RWPE2 (cell line): ENCODE data around the gene ENAH.

Experiments used
- ATAC-seq: fragments of 200-7000 bp; cut with Tn5 transposase; 3 replicates; pipeline ENCODE4 v1.9.1; 2021; ENCODE audit warnings: low read depth
- DNase-seq: peaks from one replicate; pipeline ENCODE4 v3.0.0-alpha.2; 2020; ENCODE audit warnings: low spot score
- H3K27ac ChIP-seq: fragments of 450-650 bp; 2 replicates; pipeline ENCODE4 v1.5.1; 2017; ENCODE audit warnings: mild to moderate bottlenecking; ENCODE audit not compliant: poor library complexity, severe bottlenecking
- H3K27me3 ChIP-seq: fragments of 250-450 bp; sonication (Bioruptor Pico); 2 replicates; pipeline ENCODE4 v1.5.1; 2021; ENCODE audit warnings: mild to moderate bottlenecking, moderate library complexity; ENCODE audit not compliant: insufficient read depth, poor library complexity, severe bottlenecking
- H3K36me3 ChIP-seq: fragments of 250-450 bp; sonication (Bioruptor Pico); 2 replicates; pipeline ENCODE4 v1.5.1; 2020; ENCODE audit warnings: low read depth, mild to moderate bottlenecking, moderate library complexity
- H3K4me1 ChIP-seq: fragments of 250-450 bp; sonication (Bioruptor Pico); 2 replicates; pipeline ENCODE4 v1.5.1; 2021; ENCODE audit warnings: mild to moderate bottlenecking, moderate library complexity; ENCODE audit not compliant: insufficient read depth, poor library complexity, severe bottlenecking
- H3K4me3 ChIP-seq: fragments of 250-450 bp; sonication (Bioruptor Pico); 2 replicates; pipeline ENCODE4 v1.5.1; 2021; ENCODE audit warnings: mild to moderate bottlenecking, moderate library complexity; ENCODE audit not compliant: severe bottlenecking
- H3K9me3 ChIP-seq: fragments of 250-450 bp; sonication (Bioruptor Pico); 2 replicates; pipeline ENCODE4 v1.5.1; 2021; ENCODE audit warnings: mild to moderate bottlenecking, moderate library complexity; ENCODE audit not compliant: severe bottlenecking
- TF ChIP-seq, protein P1 (sequence below): fragments of 450-650 bp; IDR thresholded peaks from one replicate; pipeline ENCODE4 v1.5.1; 2017; ENCODE audit warnings: mild to moderate bottlenecking, moderate library complexity; ENCODE audit not compliant: poor library complexity, severe bottlenecking

The ENAH gene

GRCh38 chr1:225580238-225581099 lies 72.5 kb downstream of the ENAH start:
- Histone ChIP-seq H3K36me3 (no peaks in the 10 kb centered on the region), H3K9me3 (no peaks in the 10 kb centered on the region), H3K27ac (no peak overlapping the region), H3K4me1 (no peaks in the 10 kb centered on the region), H3K4me3 (no peak overlapping the region), H3K27me3 (no peaks in the 10 kb centered on the region)
- TF ChIP-seq, protein P1, sequence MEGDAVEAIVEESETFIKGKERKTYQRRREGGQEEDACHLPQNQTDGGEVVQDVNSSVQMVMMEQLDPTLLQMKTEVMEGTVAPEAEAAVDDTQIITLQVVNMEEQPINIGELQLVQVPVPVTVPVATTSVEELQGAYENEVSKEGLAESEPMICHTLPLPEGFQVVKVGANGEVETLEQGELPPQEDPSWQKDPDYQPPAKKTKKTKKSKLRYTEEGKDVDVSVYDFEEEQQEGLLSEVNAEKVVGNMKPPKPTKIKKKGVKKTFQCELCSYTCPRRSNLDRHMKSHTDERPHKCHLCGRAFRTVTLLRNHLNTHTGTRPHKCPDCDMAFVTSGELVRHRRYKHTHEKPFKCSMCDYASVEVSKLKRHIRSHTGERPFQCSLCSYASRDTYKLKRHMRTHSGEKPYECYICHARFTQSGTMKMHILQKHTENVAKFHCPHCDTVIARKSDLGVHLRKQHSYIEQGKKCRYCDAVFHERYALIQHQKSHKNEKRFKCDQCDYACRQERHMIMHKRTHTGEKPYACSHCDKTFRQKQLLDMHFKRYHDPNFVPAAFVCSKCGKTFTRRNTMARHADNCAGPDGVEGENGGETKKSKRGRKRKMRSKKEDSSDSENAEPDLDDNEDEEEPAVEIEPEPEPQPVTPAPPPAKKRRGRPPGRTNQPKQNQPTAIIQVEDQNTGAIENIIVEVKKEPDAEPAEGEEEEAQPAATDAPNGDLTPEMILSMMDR, result no peak
- DNase-seq (no peak), ATAC-seq (no peak)

- Histone ChIP-seq H3K4me1 (no peaks in the 10 kb centered on the region), H3K36me3 (no peaks in the 10 kb centered on the region), H3K27me3 (no peaks in the 10 kb centered on the region), H3K27ac (no peak overlapping the region), H3K9me3 (no peaks in the 10 kb centered on the region), H3K4me3 (no peak overlapping the region)
- ATAC-seq (no peak), DNase-seq (no peak)
- TF ChIP-seq, protein P1, result no peak
Observed at GRCh38 chr1:225578251-225578977, 74.5 kb downstream of the ENAH start.

DNA sequence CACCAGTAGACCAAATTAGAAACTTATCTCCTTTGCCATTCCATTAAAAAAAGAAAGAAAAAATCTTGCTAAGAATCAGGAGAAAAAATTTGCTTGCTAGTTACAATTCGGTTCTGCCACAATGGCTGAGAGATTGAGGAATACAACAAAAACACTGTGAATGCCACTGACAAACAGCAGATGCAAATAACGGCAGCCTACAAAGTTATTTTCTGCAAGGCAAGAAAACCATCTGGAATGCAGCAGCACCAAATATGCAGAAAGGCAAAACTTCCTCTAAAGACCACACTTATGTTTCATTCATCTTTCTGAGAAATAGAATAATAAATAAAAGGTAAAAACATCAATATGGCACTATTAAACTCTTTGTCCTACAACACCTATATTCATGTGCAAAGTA lies 75.7 kb downstream of the ENAH start:
- no peaks in the 10 kb centered on the region for H3K4me1 ChIP-seq
- TF ChIP-seq, protein P1, result no peak
- no peaks in the 10 kb centered on the region for H3K36me3 ChIP-seq
- no peak overlapping the region for H3K4me3 ChIP-seq
- DNase-seq (no peak), ATAC-seq (no peak)
- no peak overlapping the region for H3K27ac ChIP-seq
- H3K27me3 ChIP-seq, result no peaks in the 10 kb centered on the region
- no peaks in the 10 kb centered on the region for H3K9me3 ChIP-seq

GRCh38 chr1:225573216-225573615 lies 79.7 kb downstream of the ENAH start:
- Histone ChIP-seq H3K27ac (no peak overlapping the region), H3K4me3 (no peak overlapping the region), H3K36me3 (no peaks in the 10 kb centered on the region), H3K4me1 (no peaks in the 10 kb centered on the region), H3K9me3 (no peaks in the 10 kb centered on the region), H3K27me3 (no peaks in the 10 kb centered on the region)
- DNase-seq (no peak), ATAC-seq (no peak)
- TF ChIP-seq, protein P1, result no peak
